H1 (cell line): ENCODE measurements around the gene RFX3. TPM values are rescaled to one million over a fixed set of nuclear protein-coding genes. Genes with fewer than 3 reads are reported as not detected.

Experiments
- CBX5 ChIP-seq: fragments of 300-800, 300-1000 bp; sonication (generic); IDR thresholded peaks from 2 replicates; pipeline ENCODE4 v1.7.1; 2016; ENCODE audit warnings: antibody characterized with exemption, low read length, low read depth
- CTCF ChIP-seq, 3 experiments: IDR thresholded peaks; 1 replicate in 2 of 3; 2 replicates in 1 of 3; pipeline versions ENCODE4 v1.5.1 to v1.6.1; 2011; ENCODE audit warnings: low read length in 3 of 3, mild to moderate bottlenecking in 3 of 3, inconsistent platforms in 2 of 3, low read depth in 1 of 3, moderate library complexity in 1 of 3; ENCODE audit not compliant: insufficient read depth in 1 of 3; ENCODE audit errors: control extremely low read depth in 1 of 3
- E2F6 ChIP-seq: IDR thresholded peaks from 2 replicates; pipeline ENCODE4 v1.6.1; 2012; ENCODE audit warnings: inconsistent platforms
- EGR1 ChIP-seq: IDR thresholded peaks from 2 replicates; pipeline ENCODE4 v1.6.1; 2011; ENCODE audit warnings: low read depth, low read length, borderline replicate concordance
- EP300 ChIP-seq, 2 experiments: IDR thresholded peaks; 1 replicate in 1 of 2; 2 replicates in 1 of 2; pipeline ENCODE4 v1.6.1; 2011 to 2012; ENCODE audit warnings: low read depth in 2 of 2, low read length in 2 of 2, mild to moderate bottlenecking in 2 of 2, borderline replicate concordance in 1 of 2, inconsistent platforms in 1 of 2, moderate library complexity in 1 of 2
- GABPA ChIP-seq: IDR thresholded peaks from 2 replicates; pipeline ENCODE4 v1.6.1; 2011; ENCODE audit warnings: mild to moderate bottlenecking, low read length, moderate library complexity, borderline replicate concordance; ENCODE audit not compliant: insufficient read depth
- GTF2F1 ChIP-seq: IDR thresholded peaks from 2 replicates; pipeline ENCODE4 v1.6.1; 2012; ENCODE audit warnings: low read depth, low read length, improper control_type of control experiment, borderline replicate concordance
- HDAC2 ChIP-seq, 2 experiments: fragments of 300-600 bp in 1 of 2; sonication (generic) in 1 of 2; IDR thresholded peaks; 2 replicates each; pipeline ENCODE4 v1.6.1; 2011 to 2012; ENCODE audit warnings: low read depth in 2 of 2, low read length in 2 of 2, mild to moderate bottlenecking in 2 of 2, moderate library complexity in 2 of 2, borderline replicate concordance in 1 of 2, inconsistent platforms in 1 of 2
- MAX ChIP-seq: IDR thresholded peaks from 2 replicates; pipeline ENCODE4 v1.6.1; 2012; ENCODE audit warnings: inconsistent platforms
- NRF1 ChIP-seq: IDR thresholded peaks from 2 replicates; pipeline ENCODE4 v1.6.1; 2011; ENCODE audit warnings: mild to moderate bottlenecking, low read depth, low read length, improper control_type of control experiment
- POU5F1 ChIP-seq: IDR thresholded peaks from 2 replicates; pipeline ENCODE4 v1.6.1; 2011; ENCODE audit warnings: low read depth, mild to moderate bottlenecking, low read length, moderate library complexity
- RBBP5 ChIP-seq: IDR thresholded peaks from 2 replicates; pipeline ENCODE4 v1.7.1; 2012; ENCODE audit warnings: low read depth, mild to moderate bottlenecking, inconsistent platforms, low read length, moderate library complexity, borderline replicate concordance
- RXRA ChIP-seq: IDR thresholded peaks from 2 replicates; pipeline ENCODE4 v1.6.1; 2011; ENCODE audit warnings: low read depth, mild to moderate bottlenecking, low read length, moderate library complexity; ENCODE audit not compliant: insufficient read depth
- SIRT6 ChIP-seq: IDR thresholded peaks from one replicate; pipeline ENCODE4 v1.7.1; 2012; ENCODE audit warnings: low read length, inconsistent platforms
- SP4 ChIP-seq: IDR thresholded peaks from 2 replicates; pipeline ENCODE4 v1.6.1; 2012; ENCODE audit warnings: low read length, inconsistent platforms
- SRF ChIP-seq: IDR thresholded peaks from 2 replicates; pipeline ENCODE4 v1.6.1; 2011; ENCODE audit warnings: mild to moderate bottlenecking, low read depth, low read length, moderate library complexity
- TCF12 ChIP-seq: IDR thresholded peaks from 2 replicates; pipeline ENCODE4 v1.6.1; 2011; ENCODE audit warnings: low read depth, mild to moderate bottlenecking, low read length
- TEAD4 ChIP-seq: IDR thresholded peaks from 2 replicates; pipeline ENCODE4 v1.6.1; 2012; ENCODE audit warnings: low read depth, low read length, inconsistent platforms, mixed read lengths
- USF2 ChIP-seq: IDR thresholded peaks from 2 replicates; pipeline ENCODE4 v1.6.1; 2011; ENCODE audit warnings: low read length, improper control_type of control experiment
- polyA plus RNA-seq, 7 experiments: library from polyadenylated mRNA; depleted of rRNA in 3 of 7; stranded (reverse) in 5 of 7; unstranded in 2 of 7; fragments of >200 nt in 5 of 7; fragments of 200-250 nt in 2 of 7; gene quantifications; 1 replicate in 5 of 7; 2 replicates in 1 of 7; 4 replicates in 1 of 7; pipeline versions ENCODE4 v1.2.1 to v1.2.3, GENCODE V29; 2011 to 2013; ENCODE audit warnings: missing spikeins in 2 of 7, mixed read lengths in 2 of 7
- total RNA-seq: library from RNA; stranded (reverse); fragmentation: NEBNext Ultra II Directional; extraction: Animal tissue kit (Norgen Biotek cat#: 25700); gene quantifications from 2 replicates; pipeline ENCODE4 v1.2.1, GENCODE V29; 2021

The RFX3 gene
- total and polyA plus RNA-seq, 2 of the 8 experiments (the other 6 are each of a cell fraction or from before 2014, with no cell fraction given): 4.9 to 22.6 TPM

GRCh38 chr9:3526165-3526996, 580 bp upstream of the RFX3 start (continued):
- no peak for TF ChIP-seq USF2
- no peak for TF ChIP-seq NRF1
- TF ChIP-seq GABPA: no peak
- no peak for TF ChIP-seq POU5F1
- TF ChIP-seq EGR1: peak; percentile 96
- TF ChIP-seq GTF2F1: 0 out of 2 replicates have a peak, but pooled peaks have one; percentile 65
- no peak for TF ChIP-seq RXRA
- TF ChIP-seq E2F6: peak; percentile 56; the same call in 1 of the 2 replicates
- TF ChIP-seq SIRT6: no peak
- TF ChIP-seq TCF12: no peak
- no peak for TF ChIP-seq CBX5
- peak; percentile 75; the same call in 1 of the 2 replicates for TF ChIP-seq RBBP5
- peak; percentile 75 for TF ChIP-seq MAX
- no peak for TF ChIP-seq SRF
- TF ChIP-seq EP300 (IDR thresholded peaks at IDR 0.05; ENCODE audit: borderline replicate concordance in 1 of 2, low read depth in 2 of 2, low read length in 2 of 2): no peak
- TF ChIP-seq TEAD4: no peak
- peak in 1 of 2 experiments; percentile 65; a peak in 2 of 4 replicates for TF ChIP-seq HDAC2 (IDR thresholded peaks at IDR 0.05; ENCODE audit: borderline replicate concordance in 1 of 2, low read depth in 2 of 2, low read length in 2 of 2)
- no peak for TF ChIP-seq SP4
- no peak for TF ChIP-seq CTCF (IDR thresholded peaks at IDR 0.05; ENCODE audit: control extremely low read depth in 1 of 3, insufficient read depth in 1 of 3, low read depth in 1 of 3, low read length in 3 of 3)
